Mesodermal cell (in vitro differentiated cells): ENCODE results near the gene SLC6A18.

Source experiments
- H3K27ac ChIP-seq: 2 replicates; pipeline ENCODE4 v1.7.0; 2013; ENCODE audit warnings: mild to moderate bottlenecking, low read depth, low read length, moderate library complexity; ENCODE audit not compliant: severe bottlenecking
- H3K36me3 ChIP-seq: 2 replicates; pipeline ENCODE4 v1.7.1; 2013; ENCODE audit warnings: mild to moderate bottlenecking, low read length, moderate library complexity; ENCODE audit not compliant: control insufficient read depth, insufficient read depth
- H3K4me1 ChIP-seq: one replicate; pipeline ENCODE4 v1.7.1; 2013; ENCODE audit warnings: mild to moderate bottlenecking, low read length; ENCODE audit not compliant: insufficient read depth, control insufficient read depth, poor library complexity, severe bottlenecking
- H3K4me3 ChIP-seq: 2 replicates; pipeline ENCODE4 v1.7.0; 2013; ENCODE audit warnings: low read length, control low read depth, mild to moderate bottlenecking; ENCODE audit not compliant: insufficient read depth, poor library complexity, severe bottlenecking; ENCODE audit errors: extremely low read depth
- H3K9me3 ChIP-seq: 2 replicates; pipeline ENCODE4 v1.7.1; 2013; ENCODE audit warnings: mild to moderate bottlenecking, low read length, moderate library complexity; ENCODE audit not compliant: control insufficient read depth
- WGBS, 2 experiments: methylation state at CpG; one replicate each; pipeline ENCODE4 v1.1.5; 2013; ENCODE audit warnings: missing lambda C conversion rate in 2 of 2; ENCODE audit not compliant: insufficient coverage in 2 of 2; 5-methylcytosine and 5-hydroxymethylcytosine counted together

Gene SLC6A18

GRCh38 chr5:1187234-1187949 is 37.8 kb upstream of the SLC6A18 start:
- 82 to 86% methylated on average over 17 to 18 of the region's 18 CpGs for WGBS, 2 experiments
- no peak overlapping the region for H3K27ac ChIP-seq
- no peak overlapping the region for H3K4me3 ChIP-seq
- H3K36me3 ChIP-seq, result no peaks in the 10 kb centered on the region
- H3K9me3 ChIP-seq, result no peaks in the 10 kb centered on the region
- peaks cover 4% of the 10 kb centered on the region for H3K4me1 ChIP-seq

DNA sequence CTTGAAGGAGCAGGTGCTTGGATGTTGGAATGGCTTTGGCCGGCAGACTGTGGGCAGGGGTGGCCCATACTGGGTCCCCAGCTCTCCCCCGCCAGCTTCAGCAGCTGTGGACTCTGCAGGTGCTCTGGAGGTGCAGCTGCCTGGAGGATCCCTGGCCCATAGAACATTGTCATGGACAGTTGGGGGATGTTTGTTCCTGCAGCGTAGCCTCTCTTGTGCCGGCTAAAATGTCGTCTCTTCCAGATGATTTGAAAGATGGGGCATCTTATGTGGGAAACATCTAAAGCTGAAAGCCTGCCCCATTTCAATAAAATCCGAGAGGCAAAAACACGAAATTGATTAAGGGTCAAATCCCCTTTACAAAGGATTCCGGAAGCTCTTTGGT is 37.2 kb upstream of the SLC6A18 start:
- H3K36me3 ChIP-seq, result no peaks in the 10 kb centered on the region
- 72 to 89% methylated on average over 3 to 5 of the region's 8 CpGs for WGBS, 2 experiments

GRCh38 chr5:1188464-1188863 is 36.7 kb upstream of the SLC6A18 start:
- Histone ChIP-seq H3K36me3 (no peaks in the 10 kb centered on the region), H3K4me1 (peaks cover 4% of the 10 kb centered on the region)
- 40 to 46% methylated on average over 4 of the region's 6 CpGs for WGBS, 2 experiments

More for the DNA sequence above, 37.2 kb upstream of the SLC6A18 start:
- peaks cover 4% of the 10 kb centered on the region for H3K4me1 ChIP-seq
- H3K9me3 ChIP-seq, result no peaks in the 10 kb centered on the region
- no peak overlapping the region for H3K4me3 ChIP-seq
- H3K27ac ChIP-seq, result no peak overlapping the region

GRCh38 chr5:1189269-1189668 is 35.9 kb upstream of the SLC6A18 start:
- 93 to 96% methylated on average over 4 to 8 of the region's 10 CpGs for WGBS, 2 experiments
- no peak overlapping the region for H3K27ac ChIP-seq

More at GRCh38 chr5:1188464-1188863, 36.7 kb upstream of the SLC6A18 start:
- Histone ChIP-seq H3K4me3 (no peak overlapping the region), H3K9me3 (no peaks in the 10 kb centered on the region), H3K27ac (no peak overlapping the region)

GRCh38 chr5:1190278-1190677 is 34.9 kb upstream of the SLC6A18 start:
- peaks cover 4% of the 10 kb centered on the region for H3K4me1 ChIP-seq
- no peak overlapping the region for H3K4me3 ChIP-seq
- no peak overlapping the region for H3K27ac ChIP-seq
- no peaks in the 10 kb centered on the region for H3K9me3 ChIP-seq
- WGBS, 2 experiments, result 94% methylated on average over 9 to 10 of the region's 12 CpGs
- H3K36me3 ChIP-seq, result no peaks in the 10 kb centered on the region

More at GRCh38 chr5:1189269-1189668, 35.9 kb upstream of the SLC6A18 start:
- Histone ChIP-seq H3K36me3 (no peaks in the 10 kb centered on the region), H3K4me1 (peaks cover 4% of the 10 kb centered on the region), H3K4me3 (no peak overlapping the region), H3K9me3 (no peaks in the 10 kb centered on the region)

- no peaks in the 10 kb centered on the region for H3K9me3 ChIP-seq
- 56 to 58% methylated on average over 3 to 6 of the region's 6 CpGs for WGBS, 2 experiments
These were observed 34.3 kb upstream of the SLC6A18 start for GRCh38 chr5:1190837-1191239.

DNA sequence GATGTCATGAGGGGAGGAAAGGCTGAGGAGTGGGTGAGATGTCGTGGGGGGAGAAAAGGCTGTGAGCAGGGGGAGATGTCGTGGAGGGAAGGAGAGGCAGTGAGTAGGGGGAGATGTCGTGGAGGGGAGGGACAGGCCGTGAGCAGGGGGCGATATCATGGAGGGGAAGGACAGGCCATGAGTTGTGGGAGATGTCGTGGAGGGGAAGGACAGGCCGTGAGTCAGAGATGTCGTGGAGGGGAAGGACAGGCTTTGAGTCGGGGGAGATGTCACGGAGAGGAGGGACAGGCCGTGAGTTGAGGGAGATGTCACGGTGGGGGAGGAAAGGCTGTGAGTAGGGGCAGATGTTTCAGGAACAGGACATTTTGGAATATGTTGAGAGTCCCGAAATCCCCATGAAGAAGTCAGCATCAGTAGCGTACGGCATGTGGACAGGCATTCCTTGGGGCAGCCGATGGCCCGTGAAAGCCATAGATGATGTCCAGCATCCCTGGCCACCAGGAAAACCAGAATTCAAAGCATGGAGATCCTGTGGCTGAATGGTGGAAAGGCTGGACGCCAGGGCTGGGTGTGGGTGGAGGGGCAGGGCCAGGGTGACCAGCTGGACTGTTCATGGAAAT is 32.1 kb upstream of the SLC6A18 start:
- 73 to 75% methylated on average over 18 of the region's 18 CpGs for WGBS, 2 experiments
- no peak overlapping the region for H3K4me3 ChIP-seq

More at GRCh38 chr5:1190837-1191239, 34.3 kb upstream of the SLC6A18 start:
- Histone ChIP-seq H3K27ac (no peak overlapping the region), H3K36me3 (no peaks in the 10 kb centered on the region), H3K4me1 (peaks cover 4% of the 10 kb centered on the region), H3K4me3 (no peak overlapping the region)

DNA sequence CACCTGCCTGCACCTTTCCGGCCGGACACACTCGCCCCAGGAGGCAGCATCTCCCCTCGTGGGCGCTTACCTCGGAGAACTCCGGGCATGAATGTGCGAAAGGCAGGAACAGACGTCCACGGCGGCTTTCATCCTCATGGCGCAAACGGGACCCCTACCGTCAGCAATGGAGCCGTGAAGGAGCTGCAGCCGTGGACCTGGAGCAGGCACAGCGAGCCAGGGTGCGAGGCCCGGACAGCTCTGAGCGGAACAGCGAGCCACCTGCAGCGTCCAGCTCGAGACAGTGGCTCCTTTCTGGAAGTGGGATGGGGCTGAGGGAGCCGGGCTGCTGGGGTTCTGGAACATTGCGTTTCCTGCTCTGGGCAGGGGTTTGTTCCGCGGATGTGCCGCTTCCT is 31.6 kb upstream of the SLC6A18 start:
- H3K4me3 ChIP-seq, result no peak overlapping the region
- H3K9me3 ChIP-seq, result no peaks in the 10 kb centered on the region
- no peaks in the 10 kb centered on the region for H3K36me3 ChIP-seq
- H3K4me1 ChIP-seq, result no peaks in the 10 kb centered on the region
- H3K27ac ChIP-seq, result no peak overlapping the region
- WGBS, 2 experiments, result 91% methylated on average over 28 of the region's 28 CpGs

More for the DNA sequence above, 32.1 kb upstream of the SLC6A18 start:
- H3K27ac ChIP-seq, result no peak overlapping the region
- H3K9me3 ChIP-seq, result no peaks in the 10 kb centered on the region
- H3K4me1 ChIP-seq, result no peaks in the 10 kb centered on the region
- no peaks in the 10 kb centered on the region for H3K36me3 ChIP-seq

DNA sequence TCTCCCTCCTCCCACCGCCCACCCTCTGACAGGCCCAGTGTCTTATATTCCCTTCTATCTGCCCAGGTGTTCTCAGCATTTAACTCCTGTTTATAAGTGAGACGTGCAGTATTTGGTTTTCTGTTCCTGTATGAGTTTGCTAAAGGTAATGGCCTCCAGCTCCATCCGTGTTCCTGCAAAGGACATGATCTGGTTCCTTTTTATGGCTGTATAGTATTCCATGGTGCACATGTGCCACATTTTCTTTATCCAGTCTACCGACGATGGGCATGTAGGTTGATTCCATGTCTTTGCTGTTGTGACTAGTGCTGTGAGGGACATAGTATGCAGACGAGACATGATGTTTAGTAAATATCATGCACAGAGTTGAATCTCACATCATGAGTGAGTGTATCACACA is 30.8 kb upstream of the SLC6A18 start:
- Histone ChIP-seq H3K36me3 (no peaks in the 10 kb centered on the region), H3K4me1 (no peaks in the 10 kb centered on the region), H3K4me3 (no peak overlapping the region), H3K27ac (no peak overlapping the region), H3K9me3 (no peaks in the 10 kb centered on the region)
- WGBS, 2 experiments, result 70 to 91% methylated on average over 2 to 4 of the region's 6 CpGs

DNA sequence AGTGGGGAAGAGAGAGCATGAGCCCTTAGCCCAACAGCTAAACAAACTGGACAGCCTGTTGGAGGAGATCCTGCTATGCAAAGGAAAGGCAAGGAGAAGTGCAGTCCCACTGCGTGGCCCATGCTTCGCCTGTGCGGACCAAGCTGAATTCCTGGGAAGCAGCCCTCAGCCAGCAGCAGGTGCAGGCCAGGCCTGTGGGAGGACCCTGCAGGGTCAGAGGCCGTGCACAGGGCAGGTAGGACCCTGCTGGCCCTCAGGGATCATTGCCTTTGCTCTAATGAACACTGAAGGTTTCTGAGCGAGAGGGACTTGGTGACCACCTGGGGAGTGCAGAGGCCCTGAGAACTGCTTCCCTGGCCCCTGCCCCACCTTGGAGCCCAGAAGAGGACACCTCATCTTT is 29.7 kb upstream of the SLC6A18 start:
- WGBS, 2 experiments, result 92 to 96% methylated on average over 5 of the region's 5 CpGs
- H3K4me1 ChIP-seq, result no peaks in the 10 kb centered on the region
- no peak overlapping the region for H3K4me3 ChIP-seq
- H3K9me3 ChIP-seq, result no peaks in the 10 kb centered on the region
- H3K36me3 ChIP-seq, result no peaks in the 10 kb centered on the region
- no peak overlapping the region for H3K27ac ChIP-seq

- Histone ChIP-seq H3K4me1 (no peaks in the 10 kb centered on the region), H3K9me3 (no peaks in the 10 kb centered on the region), H3K27ac (no peak overlapping the region), H3K4me3 (no peak overlapping the region), H3K36me3 (no peaks in the 10 kb centered on the region)
- 81 to 84% methylated on average over 8 to 19 of the region's 24 CpGs for WGBS, 2 experiments
These were observed 29.3 kb upstream of the SLC6A18 start for GRCh38 chr5:1195916-1196315.
